Activated effector memory CD4-positive, alpha-beta T cell treated with anti-CD3 and anti-CD28 coated beads, Interleukin-2, amount 50 U/mL, for 16 hours (primary cell): Measurements from ENCODE around the gene LGR4.

Source experiments
- DNase-seq: peaks from one replicate; pipeline ENCODE4 v3.0.0-alpha.2; 2020

The LGR4 gene

DNA sequence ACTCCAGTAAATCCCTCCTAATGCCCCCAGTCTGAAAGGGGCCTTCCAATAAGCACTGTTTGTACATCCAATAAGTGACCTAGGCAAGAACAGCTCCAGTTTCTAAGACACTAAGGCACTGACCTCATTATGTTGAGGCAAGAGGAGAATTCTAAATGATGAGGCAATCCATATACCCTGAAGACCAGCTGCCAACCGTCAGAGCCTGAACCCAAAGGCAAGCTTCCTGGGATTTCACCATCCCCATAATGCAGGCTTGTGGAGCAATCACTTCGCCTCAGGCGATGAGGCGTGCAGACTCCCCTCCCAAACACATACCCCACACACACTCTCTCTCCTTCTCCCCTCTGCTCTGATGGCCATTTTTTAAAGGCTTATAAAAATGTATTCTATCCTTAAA lies 49.5 kb downstream of the LGR4 start:
- no peak for DNase-seq

GRCh38 chr11:27421819-27422494 lies 50.6 kb downstream of the LGR4 start:
- no peak for DNase-seq

DNA sequence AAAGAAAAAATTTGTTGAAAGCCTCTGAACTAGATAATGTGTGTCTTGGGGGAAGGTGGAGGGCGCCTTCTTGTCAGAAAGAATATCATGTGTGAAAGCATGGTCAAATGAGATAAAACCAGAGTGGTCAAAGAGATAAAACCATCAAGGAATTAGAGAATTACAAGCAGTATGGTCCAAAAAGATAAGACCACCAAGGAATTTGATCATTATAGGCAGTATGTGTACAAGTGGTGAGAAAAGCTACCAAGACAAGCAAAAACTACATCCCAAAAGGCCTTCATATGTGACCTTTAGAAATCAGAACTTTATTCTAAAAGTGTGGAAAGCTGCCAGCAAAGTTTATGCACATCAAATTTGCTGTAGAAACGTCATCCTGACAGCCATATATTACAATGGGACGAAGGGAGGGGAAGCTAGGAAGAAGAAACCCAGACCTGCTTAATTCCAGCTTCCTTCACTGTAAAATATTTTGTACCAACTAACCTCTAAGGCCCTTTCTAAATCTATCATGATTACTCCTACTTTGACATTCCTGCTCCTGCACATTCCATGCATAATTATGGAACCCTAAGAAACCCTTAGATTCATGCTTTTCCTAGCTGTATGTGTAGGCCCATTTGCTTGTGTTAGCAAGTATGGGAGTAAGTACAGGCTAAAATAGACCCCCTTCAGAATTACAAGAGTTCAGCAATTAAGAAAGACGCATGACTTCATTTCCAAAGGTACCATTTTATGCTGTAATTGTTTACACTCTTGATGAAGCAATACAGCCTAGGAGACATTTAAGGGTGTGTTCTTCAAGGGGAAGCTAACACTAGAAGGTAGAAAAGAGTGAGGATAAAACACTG lies 51.6 kb downstream of the LGR4 start:
- DNase-seq = no peak

GRCh38 chr11:27420217-27420616 lies 52.4 kb downstream of the LGR4 start:
- no peak for DNase-seq

DNA sequence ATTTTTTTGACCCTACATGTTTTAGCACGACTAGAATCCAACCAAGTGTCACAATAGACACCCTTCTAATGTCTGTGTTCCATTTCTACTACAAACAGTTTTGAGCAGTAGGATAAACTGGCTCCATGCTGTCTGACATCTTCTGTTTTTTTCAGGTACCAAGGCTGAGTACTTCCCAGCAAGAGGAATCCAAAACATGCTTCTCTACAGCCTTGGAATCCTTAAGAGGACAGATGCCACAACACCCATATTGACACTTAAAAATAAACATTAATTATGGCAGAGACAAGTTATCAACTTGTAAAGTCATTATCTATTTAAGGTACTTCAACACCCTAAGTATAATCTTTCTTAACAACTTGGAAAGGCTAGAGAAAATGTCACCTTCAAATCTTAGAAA lies 54.2 kb downstream of the LGR4 start:
- DNase-seq = no peak

GRCh38 chr11:27416568-27417176 lies 55.9 kb downstream of the LGR4 start:
- no peak for DNase-seq

DNA sequence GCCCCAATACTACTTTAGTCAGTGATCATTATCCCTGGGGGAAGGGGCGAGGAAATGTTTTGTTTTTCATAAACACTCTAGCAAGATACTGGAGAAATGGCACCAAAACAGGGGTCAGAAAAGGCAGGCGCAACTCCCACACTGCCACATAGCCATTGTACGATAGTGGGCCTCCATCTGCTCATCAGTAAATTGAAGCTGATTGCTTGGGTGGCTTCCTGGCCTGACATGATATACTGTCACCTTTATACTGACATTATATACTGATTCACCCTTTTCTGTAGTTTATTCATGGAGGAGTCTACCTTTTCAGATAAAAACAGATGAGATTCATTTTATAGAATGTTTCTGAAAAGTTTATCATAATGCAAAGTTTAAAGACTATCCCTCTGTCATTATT lies 57.9 kb downstream of the LGR4 start:
- DNase-seq = no peak

- no peak for DNase-seq
Observed at GRCh38 chr11:27413218-27413617, 59.4 kb downstream of the LGR4 start.

GRCh38 chr11:27412192-27412691 lies 60.3 kb downstream of the LGR4 start:
- DNase-seq = no peak

DNA sequence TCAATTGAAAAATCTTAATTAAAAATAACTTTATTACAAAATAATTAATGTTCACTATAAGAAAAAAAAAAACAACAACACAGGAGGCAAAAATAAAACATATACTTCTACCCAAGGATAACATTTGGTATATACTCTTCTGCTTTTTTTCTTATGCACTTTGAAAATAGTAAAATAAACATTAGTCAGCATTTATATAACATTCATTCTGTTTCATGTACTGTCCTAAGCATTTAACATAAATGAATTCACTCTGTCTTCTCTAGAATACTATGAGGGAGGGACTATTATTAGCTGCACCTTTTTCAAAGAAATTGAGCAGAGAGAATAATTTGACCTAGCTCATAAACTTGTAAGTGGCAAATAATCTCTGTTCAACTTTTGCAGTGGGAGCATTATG lies 61.3 kb downstream of the LGR4 start:
- DNase-seq = no peak

DNA sequence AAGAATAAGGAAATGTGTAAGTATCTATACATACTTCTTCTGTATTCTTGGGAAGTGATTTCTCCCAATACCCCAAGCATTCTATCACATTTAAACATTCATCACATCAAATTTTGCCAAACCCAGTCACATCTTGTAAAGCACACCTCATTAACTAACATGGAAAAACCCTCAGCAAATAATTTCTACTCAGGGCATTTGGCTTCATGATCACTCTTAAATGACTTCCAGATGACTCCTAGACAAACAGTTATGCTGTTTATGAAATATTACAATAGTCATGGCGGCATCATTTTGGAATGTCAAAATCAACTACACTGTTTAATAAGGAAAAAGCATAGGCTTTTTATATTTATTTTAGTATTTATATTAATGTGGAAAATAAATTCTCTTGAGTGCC lies 62.3 kb downstream of the LGR4 start:
- DNase-seq = no peak

DNA sequence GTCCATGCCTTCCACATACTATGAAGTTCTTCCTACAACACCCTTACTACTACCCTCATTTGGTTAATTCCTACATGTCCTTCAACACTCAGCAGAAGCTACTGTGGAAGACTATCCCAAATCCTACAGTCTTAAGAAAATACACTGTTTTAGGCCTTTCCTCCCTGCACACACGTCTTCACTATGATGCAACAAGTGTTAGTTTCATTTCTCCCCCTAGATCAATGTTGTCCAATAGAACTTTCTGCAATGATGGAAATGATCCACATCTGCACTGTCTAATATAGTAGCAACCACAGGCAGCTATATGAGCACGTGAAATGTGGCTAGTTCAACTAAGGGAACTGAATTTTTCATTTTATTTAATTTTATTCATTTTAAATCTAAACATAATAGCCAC lies 62.8 kb downstream of the LGR4 start:
- DNase-seq = no peak

GRCh38 chr11:27409049-27409448 lies 63.5 kb downstream of the LGR4 start:
- no peak for DNase-seq

DNA sequence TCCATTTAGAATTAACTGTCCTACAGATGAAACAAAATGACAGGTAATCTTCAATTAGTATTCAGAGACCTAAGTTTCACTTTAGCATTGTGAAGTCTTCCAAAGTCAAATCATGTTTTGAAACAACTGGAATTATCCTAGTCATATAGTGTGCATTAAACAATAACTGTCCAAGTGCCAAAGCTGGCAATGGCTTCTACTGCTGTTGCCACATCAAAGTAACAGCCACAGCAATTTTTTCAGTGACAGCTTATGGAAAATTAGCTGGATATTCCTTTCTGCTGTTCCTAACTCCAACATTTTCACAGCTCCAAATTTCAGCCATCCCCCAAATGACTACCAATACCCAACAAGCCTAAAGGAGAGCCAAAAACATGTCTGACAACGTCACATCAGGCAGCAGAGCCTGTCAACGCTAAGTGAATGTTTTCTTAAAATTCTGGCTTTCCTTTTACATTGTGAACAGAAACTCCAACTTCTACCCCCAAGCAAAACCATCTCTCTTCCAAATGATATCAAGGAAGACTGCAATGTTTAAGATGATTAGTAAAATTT lies 64.3 kb downstream of the LGR4 start:
- DNase-seq = no peak

GRCh38 chr11:27406498-27407354 lies 65.9 kb downstream of the LGR4 start:
- no peak for DNase-seq

DNA sequence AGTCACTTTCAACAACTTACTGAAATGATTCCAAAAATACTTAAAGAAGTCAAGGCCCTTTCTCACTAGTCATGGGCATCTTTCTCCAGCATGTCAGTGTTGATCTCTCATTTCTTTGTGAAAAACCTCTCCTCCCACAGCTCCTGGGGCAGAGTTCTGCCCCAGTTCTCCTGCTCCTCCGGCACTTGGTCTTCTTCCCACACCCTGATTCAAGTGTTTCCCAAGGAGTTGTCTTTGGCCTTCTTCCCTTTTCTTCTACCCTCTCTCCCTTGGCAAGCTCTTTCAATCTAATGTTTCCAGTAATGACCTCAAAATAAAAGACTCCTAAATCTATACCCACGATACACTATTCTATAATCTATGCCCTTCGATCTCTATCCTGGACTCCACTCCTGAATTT lies 67.5 kb downstream of the LGR4 start:
- no peak for DNase-seq

GRCh38 chr11:27404427-27404826 lies 68.2 kb downstream of the LGR4 start:
- no peak for DNase-seq

GRCh38 chr11:27403195-27403594 lies 69.4 kb downstream of the LGR4 start:
- no peak for DNase-seq

GRCh38 chr11:27402450-27402849 lies 70.1 kb downstream of the LGR4 start:
- no peak for DNase-seq

DNA sequence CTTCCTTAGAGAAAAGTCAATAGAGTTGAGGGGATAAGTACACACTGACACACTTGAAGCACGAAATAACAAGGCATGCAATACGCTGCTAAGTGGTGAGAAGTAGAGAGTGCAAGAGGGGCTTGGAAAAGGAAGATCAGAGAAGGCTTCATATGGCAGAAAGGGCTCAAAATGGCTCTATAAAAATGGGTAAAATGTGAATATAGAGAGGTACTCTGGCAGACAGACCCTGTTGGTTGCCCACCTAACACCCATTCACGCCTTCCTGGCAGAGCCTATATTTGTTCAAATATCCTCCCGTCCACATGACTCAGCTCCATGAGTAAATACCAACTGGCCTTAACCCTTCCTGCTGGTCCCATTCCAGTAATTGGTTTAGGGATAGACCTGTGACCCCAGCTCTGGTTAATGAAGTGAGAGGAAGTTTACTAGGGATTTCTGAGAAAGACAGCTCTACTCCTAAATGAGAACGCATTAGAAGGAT lies 70.7 kb downstream of the LGR4 start:
- DNase-seq = no peak

DNA sequence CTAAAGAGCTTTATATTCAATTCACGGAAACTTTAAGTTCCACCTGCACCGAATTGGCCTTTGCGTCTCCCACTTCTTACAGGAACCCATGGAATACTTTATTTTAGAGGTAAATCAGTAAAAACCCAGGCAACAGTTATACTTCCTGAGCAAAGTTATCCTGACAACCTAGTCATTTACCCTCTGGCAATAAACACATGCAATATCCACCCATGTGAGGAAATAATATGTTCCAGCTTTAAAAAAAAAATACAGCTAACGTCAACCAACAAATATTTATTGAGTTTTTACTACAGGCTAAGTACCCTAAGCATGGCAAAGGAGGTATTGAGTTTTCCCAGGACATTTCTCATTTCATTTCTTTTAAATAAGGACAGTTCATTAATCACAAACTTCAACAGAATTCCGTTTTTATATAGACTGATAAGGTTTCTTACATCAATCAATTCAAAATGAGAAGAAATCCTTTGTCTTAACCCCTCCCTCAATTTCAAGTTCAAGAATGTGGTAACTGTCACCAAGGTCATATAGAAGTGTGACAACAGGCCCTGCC lies 71.2 kb downstream of the LGR4 start:
- DNase-seq = no peak

DNA sequence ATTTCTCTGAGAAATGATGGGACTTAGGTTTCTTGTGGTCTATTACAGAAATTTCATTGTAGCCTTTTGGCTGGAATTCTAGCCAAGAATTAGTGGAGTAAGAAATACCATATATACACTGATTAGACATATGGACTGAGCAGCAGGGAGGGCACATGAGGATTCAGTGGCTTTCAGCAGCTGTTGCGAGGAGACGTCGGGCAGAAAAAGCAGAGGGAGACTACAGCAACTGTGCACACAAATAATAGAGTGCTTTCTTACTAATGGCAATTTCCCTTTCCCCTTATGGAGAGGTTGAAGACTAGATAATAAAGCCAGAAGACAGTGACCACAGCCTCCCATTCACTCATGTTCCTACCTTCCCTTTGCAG lies 74.2 kb downstream of the LGR4 start:
- no peak for DNase-seq
